ENCODE results near the gene SPRED2.
A peak's percentile ranks its signal among the peaks of the same experiment; 100 is the strongest.

SPRED2 gene

GRCh38 chr2:65309699-65310098, 122.7 kb downstream of the SPRED2 start:
- H3K27ac ChIP-seq (ENCODE audit: low read depth in 2 of 2, low read length in 2 of 2) = peak overlapping the region in 1 of 2 donors; percentile 62
- H3K9ac ChIP-seq (ENCODE audit: low read depth in 1 of 2, low read length in 2 of 2) = no peak overlapping the region
- peaks cover 19 to 31% of the 10 kb centered on the region in 2 donors for H3K36me3 ChIP-seq (ENCODE audit: control insufficient read depth in 2 of 2, insufficient read depth in 2 of 2, low read length in 2 of 2)

GRCh38 chr2:65305934-65306333, 126.5 kb downstream of the SPRED2 start:
- Histone ChIP-seq H3K4me1 (ENCODE audit: control insufficient read depth in 2 of 2, insufficient read depth in 2 of 2, low read length in 2 of 2) (peaks cover under 1 to 6% of the 10 kb centered on the region in 2 donors), H3K36me3 (ENCODE audit: control insufficient read depth in 2 of 2, insufficient read depth in 2 of 2, low read length in 2 of 2) (peaks cover 0 to under 1% of the 10 kb centered on the region in 2 donors), H3K27me3 (ENCODE audit: control insufficient read depth in 2 of 2, insufficient read depth in 2 of 2, low read length in 2 of 2) (no peaks in the 10 kb centered on the region), H3K9ac (ENCODE audit: low read depth in 1 of 2, low read length in 2 of 2) (no peak overlapping the region), H3K27ac (ENCODE audit: low read depth in 2 of 2, low read length in 2 of 2) (no peak overlapping the region), H3K4me3 (ENCODE audit: low read length in 2 of 2) (no peak overlapping the region), H3K9me3 (ENCODE audit: control insufficient read depth in 2 of 2, low read length in 2 of 2) (no peaks in the 10 kb centered on the region)

More at GRCh38 chr2:65309699-65310098, 122.7 kb downstream of the SPRED2 start:
- Histone ChIP-seq H3K27me3 (ENCODE audit: control insufficient read depth in 2 of 2, insufficient read depth in 2 of 2, low read length in 2 of 2) (no peaks in the 10 kb centered on the region), H3K4me1 (ENCODE audit: control insufficient read depth in 2 of 2, insufficient read depth in 2 of 2, low read length in 2 of 2) (no peaks in the 10 kb centered on the region), H3K9me3 (ENCODE audit: control insufficient read depth in 2 of 2, low read length in 2 of 2) (no peaks in the 10 kb centered on the region), H3K4me3 (ENCODE audit: low read length in 2 of 2) (no peak overlapping the region)

- Histone ChIP-seq H3K9ac (ENCODE audit: low read depth in 1 of 2, low read length in 2 of 2) (no peak overlapping the region), H3K27ac (ENCODE audit: low read depth in 2 of 2, low read length in 2 of 2) (peak overlapping the region; percentile 63 to 64), H3K4me1 (ENCODE audit: control insufficient read depth in 2 of 2, insufficient read depth in 2 of 2, low read length in 2 of 2) (peaks cover 9 to 10% of the 10 kb centered on the region in 2 donors), H3K27me3 (ENCODE audit: control insufficient read depth in 2 of 2, insufficient read depth in 2 of 2, low read length in 2 of 2) (no peaks in the 10 kb centered on the region), H3K36me3 (ENCODE audit: control insufficient read depth in 2 of 2, insufficient read depth in 2 of 2, low read length in 2 of 2) (no peaks in the 10 kb centered on the region), H3K4me3 (ENCODE audit: low read length in 2 of 2) (peak overlapping the region; percentile 13 to 38), H3K9me3 (ENCODE audit: control insufficient read depth in 2 of 2, low read length in 2 of 2) (no peaks in the 10 kb centered on the region)
Measured at GRCh38 chr2:65300761-65301711, 131.4 kb downstream of the SPRED2 start.

GRCh38 chr2:65300134-65300760, 132.2 kb downstream of the SPRED2 start:
- peak overlapping the region; percentile 63 for H3K27ac ChIP-seq (ENCODE audit: low read depth in 2 of 2, low read length in 2 of 2)
- H3K4me3 ChIP-seq (ENCODE audit: low read length in 2 of 2) = no peak overlapping the region
- peaks cover 9 to 10% of the 10 kb centered on the region in 2 donors for H3K4me1 ChIP-seq (ENCODE audit: control insufficient read depth in 2 of 2, insufficient read depth in 2 of 2, low read length in 2 of 2)
- no peaks in the 10 kb centered on the region for H3K9me3 ChIP-seq (ENCODE audit: control insufficient read depth in 2 of 2, low read length in 2 of 2)
- no peaks in the 10 kb centered on the region for H3K36me3 ChIP-seq (ENCODE audit: control insufficient read depth in 2 of 2, insufficient read depth in 2 of 2, low read length in 2 of 2)
- no peak overlapping the region for H3K9ac ChIP-seq (ENCODE audit: low read depth in 1 of 2, low read length in 2 of 2)
- H3K27me3 ChIP-seq (ENCODE audit: control insufficient read depth in 2 of 2, insufficient read depth in 2 of 2, low read length in 2 of 2) = no peaks in the 10 kb centered on the region

GRCh38 chr2:65299246-65299645, 133.2 kb downstream of the SPRED2 start:
- peaks cover 9 to 10% of the 10 kb centered on the region in 2 donors for H3K4me1 ChIP-seq (ENCODE audit: control insufficient read depth in 2 of 2, insufficient read depth in 2 of 2, low read length in 2 of 2)
- H3K4me3 ChIP-seq (ENCODE audit: low read length in 2 of 2) = no peak overlapping the region
- no peak overlapping the region for H3K9ac ChIP-seq (ENCODE audit: low read depth in 1 of 2, low read length in 2 of 2)
- H3K27ac ChIP-seq (ENCODE audit: low read depth in 2 of 2, low read length in 2 of 2) = no peak overlapping the region
- no peaks in the 10 kb centered on the region for H3K36me3 ChIP-seq (ENCODE audit: control insufficient read depth in 2 of 2, insufficient read depth in 2 of 2, low read length in 2 of 2)
- H3K9me3 ChIP-seq (ENCODE audit: control insufficient read depth in 2 of 2, low read length in 2 of 2) = no peaks in the 10 kb centered on the region
- no peaks in the 10 kb centered on the region for H3K27me3 ChIP-seq (ENCODE audit: control insufficient read depth in 2 of 2, insufficient read depth in 2 of 2, low read length in 2 of 2)

- Histone ChIP-seq H3K9ac (ENCODE audit: low read depth in 1 of 2, low read length in 2 of 2) (no peak overlapping the region), H3K9me3 (ENCODE audit: control insufficient read depth in 2 of 2, low read length in 2 of 2) (no peaks in the 10 kb centered on the region), H3K4me1 (ENCODE audit: control insufficient read depth in 2 of 2, insufficient read depth in 2 of 2, low read length in 2 of 2) (peaks cover 9 to 10% of the 10 kb centered on the region in 2 donors), H3K4me3 (ENCODE audit: low read length in 2 of 2) (no peak overlapping the region), H3K27ac (ENCODE audit: low read depth in 2 of 2, low read length in 2 of 2) (no peak overlapping the region), H3K36me3 (ENCODE audit: control insufficient read depth in 2 of 2, insufficient read depth in 2 of 2, low read length in 2 of 2) (no peaks in the 10 kb centered on the region), H3K27me3 (ENCODE audit: control insufficient read depth in 2 of 2, insufficient read depth in 2 of 2, low read length in 2 of 2) (no peaks in the 10 kb centered on the region)
Measured at GRCh38 chr2:65298089-65298488, 134.3 kb downstream of the SPRED2 start.

GRCh38 chr2:65297544-65297943, 134.9 kb downstream of the SPRED2 start:
- H3K4me1 ChIP-seq (ENCODE audit: control insufficient read depth in 2 of 2, insufficient read depth in 2 of 2, low read length in 2 of 2) = peaks cover 10 to 11% of the 10 kb centered on the region in 2 donors

GRCh38 chr2:65296971-65297370, 135.4 kb downstream of the SPRED2 start:
- Histone ChIP-seq H3K27me3 (ENCODE audit: control insufficient read depth in 2 of 2, insufficient read depth in 2 of 2, low read length in 2 of 2) (no peaks in the 10 kb centered on the region), H3K9ac (ENCODE audit: low read depth in 1 of 2, low read length in 2 of 2) (no peak overlapping the region), H3K27ac (ENCODE audit: low read depth in 2 of 2, low read length in 2 of 2) (no peak overlapping the region), H3K4me1 (ENCODE audit: control insufficient read depth in 2 of 2, insufficient read depth in 2 of 2, low read length in 2 of 2) (peaks cover 14% of the 10 kb centered on the region in 2 donors), H3K36me3 (ENCODE audit: control insufficient read depth in 2 of 2, insufficient read depth in 2 of 2, low read length in 2 of 2) (no peaks in the 10 kb centered on the region), H3K9me3 (ENCODE audit: control insufficient read depth in 2 of 2, low read length in 2 of 2) (no peaks in the 10 kb centered on the region), H3K4me3 (ENCODE audit: low read length in 2 of 2) (no peak overlapping the region)

More at GRCh38 chr2:65297544-65297943, 134.9 kb downstream of the SPRED2 start:
- Histone ChIP-seq H3K9ac (ENCODE audit: low read depth in 1 of 2, low read length in 2 of 2) (no peak overlapping the region), H3K27ac (ENCODE audit: low read depth in 2 of 2, low read length in 2 of 2) (no peak overlapping the region), H3K4me3 (ENCODE audit: low read length in 2 of 2) (no peak overlapping the region), H3K36me3 (ENCODE audit: control insufficient read depth in 2 of 2, insufficient read depth in 2 of 2, low read length in 2 of 2) (no peaks in the 10 kb centered on the region), H3K27me3 (ENCODE audit: control insufficient read depth in 2 of 2, insufficient read depth in 2 of 2, low read length in 2 of 2) (no peaks in the 10 kb centered on the region), H3K9me3 (ENCODE audit: control insufficient read depth in 2 of 2, low read length in 2 of 2) (no peaks in the 10 kb centered on the region)

GRCh38 chr2:65294701-65295100, 137.7 kb downstream of the SPRED2 start:
- H3K9me3 ChIP-seq (ENCODE audit: control insufficient read depth in 2 of 2, low read length in 2 of 2) = no peaks in the 10 kb centered on the region
- H3K4me3 ChIP-seq (ENCODE audit: low read length in 2 of 2) = no peak overlapping the region
- H3K27me3 ChIP-seq (ENCODE audit: control insufficient read depth in 2 of 2, insufficient read depth in 2 of 2, low read length in 2 of 2) = no peaks in the 10 kb centered on the region
- no peak overlapping the region for H3K9ac ChIP-seq (ENCODE audit: low read depth in 1 of 2, low read length in 2 of 2)
- no peak overlapping the region for H3K27ac ChIP-seq (ENCODE audit: low read depth in 2 of 2, low read length in 2 of 2)
- no peaks in the 10 kb centered on the region for H3K36me3 ChIP-seq (ENCODE audit: control insufficient read depth in 2 of 2, insufficient read depth in 2 of 2, low read length in 2 of 2)
- peaks cover 4 to 5% of the 10 kb centered on the region in 2 donors for H3K4me1 ChIP-seq (ENCODE audit: control insufficient read depth in 2 of 2, insufficient read depth in 2 of 2, low read length in 2 of 2)

GRCh38 chr2:65294136-65294535, 138.3 kb downstream of the SPRED2 start:
- no peaks in the 10 kb centered on the region for H3K9me3 ChIP-seq (ENCODE audit: control insufficient read depth in 2 of 2, low read length in 2 of 2)
- H3K9ac ChIP-seq (ENCODE audit: low read depth in 1 of 2, low read length in 2 of 2) = no peak overlapping the region
- no peaks in the 10 kb centered on the region for H3K36me3 ChIP-seq (ENCODE audit: control insufficient read depth in 2 of 2, insufficient read depth in 2 of 2, low read length in 2 of 2)
- no peak overlapping the region for H3K4me3 ChIP-seq (ENCODE audit: low read length in 2 of 2)
- no peak overlapping the region for H3K27ac ChIP-seq (ENCODE audit: low read depth in 2 of 2, low read length in 2 of 2)
- no peaks in the 10 kb centered on the region for H3K27me3 ChIP-seq (ENCODE audit: control insufficient read depth in 2 of 2, insufficient read depth in 2 of 2, low read length in 2 of 2)
- H3K4me1 ChIP-seq (ENCODE audit: control insufficient read depth in 2 of 2, insufficient read depth in 2 of 2, low read length in 2 of 2) = peaks cover 4 to 5% of the 10 kb centered on the region in 2 donors
